Endometrium (tissue), 2 donors: ENCODE measurements around the gene TWNK.
"Not testable (repeated sequence)": the region's sequence is repeated elsewhere in the genome, so short reads cannot be mapped to it uniquely, and the experiment has no call there.

Experiments
- FAIRE-seq: peaks from 2 replicates; lab custom pipeline; 2012; peaks lifted over from hg19 to GRCh38; lab: Jason Lieb, UNC
- donor health status: control.
- donor health status: control.

Gene TWNK

DNA sequence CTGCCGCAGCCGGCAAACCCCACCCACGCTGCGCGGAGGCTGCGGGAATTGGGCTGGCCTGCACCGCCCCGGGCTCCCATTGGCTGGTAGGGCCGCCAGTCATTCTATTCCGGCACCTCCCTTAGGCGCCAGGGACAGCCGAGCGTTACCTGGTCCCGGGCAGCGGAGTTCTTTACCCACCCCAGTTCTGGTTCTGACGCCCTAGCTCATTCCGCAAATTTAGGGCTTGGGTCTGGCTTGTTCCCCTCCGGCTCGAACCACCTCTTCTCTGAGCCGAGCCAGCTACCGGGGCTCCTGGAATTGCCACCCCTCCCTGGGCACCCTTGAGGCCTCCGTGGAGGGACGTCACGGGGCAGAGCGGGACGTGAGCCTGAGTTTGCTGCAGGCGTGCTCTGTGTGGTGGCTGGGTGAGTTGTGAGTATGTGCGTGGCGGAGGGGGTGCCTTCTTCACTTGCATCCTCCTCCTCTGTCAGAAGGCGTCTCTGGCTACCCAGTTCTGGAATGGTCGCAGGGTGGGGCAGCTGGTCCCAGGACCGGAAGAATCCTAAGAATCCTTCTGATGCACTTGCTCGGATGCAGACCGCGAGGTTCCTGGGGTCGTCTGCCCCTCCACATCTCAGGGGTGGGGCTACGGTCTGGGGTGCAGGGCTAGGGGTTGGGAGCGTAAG is 43.9 kb downstream of the TWNK start, which contains the start of the genes PDZD7 and SFXN3:
TSS of gene PDZD7 (minus strand) at position 2 of the 668 bp plus-strand sequence. CDS start 910 bp downstream, outside the sequence.
TSS of gene SFXN3 (plus strand) at position 107 of the 668 bp plus-strand sequence. CDS start 3,461 bp downstream, outside the sequence.
- no peak for FAIRE-seq

DNA sequence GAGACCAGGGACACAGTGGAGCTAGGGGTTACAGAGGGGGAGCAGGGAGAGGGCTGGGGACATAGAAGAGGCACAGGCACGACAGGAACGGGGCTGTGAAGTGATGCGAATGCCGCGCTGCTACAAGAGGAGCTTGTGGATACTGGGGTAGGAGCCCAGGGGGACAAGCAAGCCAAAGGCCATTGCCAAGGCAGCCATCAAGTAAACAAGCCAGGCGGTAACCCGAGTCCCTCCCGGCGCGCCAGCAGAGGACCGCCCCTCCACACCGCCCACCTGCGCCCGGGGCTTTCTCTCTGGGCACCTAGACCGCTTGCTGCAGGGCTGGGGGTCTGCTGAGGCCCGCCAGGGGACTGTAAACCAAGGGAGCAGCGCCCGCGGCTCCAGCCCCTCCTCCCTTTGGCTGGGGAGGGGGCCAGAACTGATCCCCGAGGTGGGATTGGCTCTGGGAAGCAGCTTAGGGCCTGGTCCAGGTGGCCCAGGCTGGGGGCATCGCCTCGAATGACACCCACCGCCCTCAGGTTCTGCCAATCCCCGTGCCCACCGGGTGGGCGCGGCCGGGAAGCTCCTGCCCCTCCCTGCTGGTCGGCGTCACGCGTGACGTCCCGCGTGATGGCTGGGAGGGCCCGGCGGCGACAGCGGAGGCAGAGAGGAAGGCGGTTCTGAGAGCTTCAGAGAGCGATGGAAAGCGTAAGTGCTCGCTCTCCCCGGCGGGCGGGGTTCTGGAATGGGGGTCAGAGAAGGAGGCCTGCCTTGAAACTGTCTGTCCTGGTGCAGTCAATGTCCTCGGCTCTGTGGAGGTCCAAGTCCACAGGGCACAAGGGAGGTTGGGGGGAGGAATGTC is 44.7 kb downstream of the TWNK start:
- FAIRE-seq: no peak

GRCh38 chr10:101032637-101033224 is 45.4 kb downstream of the TWNK start:
- FAIRE-seq: no peak

- no peak for FAIRE-seq
Observed at GRCh38 chr10:101033276-101033675, 45.9 kb downstream of the TWNK start.

DNA sequence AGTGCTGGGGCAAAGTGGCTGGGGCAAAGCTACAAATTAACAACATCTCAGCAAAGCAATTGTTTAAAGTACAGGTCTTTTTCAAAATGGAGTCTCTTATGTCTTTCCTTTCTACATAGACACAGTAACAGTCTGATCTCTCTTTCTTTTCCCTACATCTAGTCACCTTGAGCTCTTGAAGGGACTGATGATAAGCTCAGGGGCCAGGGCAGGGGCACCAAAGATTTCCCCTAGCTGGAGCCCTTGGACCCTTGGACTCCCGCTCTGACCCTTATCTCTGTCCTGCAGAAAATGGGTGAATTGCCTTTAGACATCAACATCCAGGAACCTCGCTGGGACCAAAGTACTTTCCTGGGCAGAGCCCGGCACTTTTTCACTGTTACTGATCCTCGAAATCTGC is 47.1 kb downstream of the TWNK start:
- FAIRE-seq: not testable (repeated sequence)

GRCh38 chr10:101035314-101035713 is 48.0 kb downstream of the TWNK start:
- FAIRE-seq: no peak

- no peak for FAIRE-seq
Observed at GRCh38 chr10:101035916-101036702, 48.8 kb downstream of the TWNK start.

GRCh38 chr10:101036726-101037125 is 49.4 kb downstream of the TWNK start:
- FAIRE-seq: no peak

DNA sequence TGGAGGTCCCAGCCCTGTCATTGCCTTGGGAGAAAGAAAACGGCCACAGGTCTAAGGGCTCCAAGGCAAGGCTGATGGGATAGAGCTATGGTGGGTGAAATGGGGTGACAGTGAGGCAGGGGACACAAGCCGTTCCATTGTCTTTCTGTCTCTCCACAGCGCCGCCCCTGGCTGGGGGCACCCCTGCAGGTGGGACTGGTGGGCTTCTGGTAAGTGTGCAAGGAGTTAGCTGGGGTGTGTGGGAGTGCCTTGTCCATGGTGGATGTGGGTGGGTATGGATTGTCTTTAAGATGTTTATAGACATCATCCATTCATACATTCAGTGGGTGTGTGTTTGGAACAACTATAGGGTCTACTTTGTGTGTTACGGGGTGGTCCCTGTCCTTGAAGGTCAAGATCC is 51.1 kb downstream of the TWNK start:
- FAIRE-seq: no peak

DNA sequence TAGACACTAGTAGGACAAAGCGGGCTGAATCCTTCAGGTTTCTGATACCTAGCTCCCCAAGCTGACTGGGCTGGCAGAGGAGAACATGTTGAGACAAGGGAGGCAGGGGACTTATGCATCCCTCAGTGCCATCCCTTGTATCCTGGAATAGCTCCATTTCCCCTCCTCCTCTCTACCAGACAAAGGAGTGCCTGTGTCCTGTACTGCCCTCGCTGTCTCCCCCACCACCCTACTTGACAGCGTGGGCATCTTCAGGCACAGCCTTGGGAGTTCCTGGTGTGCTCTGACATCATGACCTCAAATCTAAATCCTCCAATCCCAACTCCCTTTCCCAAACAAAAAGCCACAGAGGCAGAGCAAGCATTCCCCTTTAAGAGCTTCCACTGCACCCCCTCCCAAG is 52.7 kb downstream of the TWNK start:
- no peak for FAIRE-seq

GRCh38 chr10:101040851-101041250 is 53.5 kb downstream of the TWNK start:
- no peak for FAIRE-seq

- peak; percentile 88 for FAIRE-seq
Observed at GRCh38 chr10:101041252-101041761, 54.0 kb downstream of the TWNK start.

GRCh38 chr10:101042118-101042517 is 54.8 kb downstream of the TWNK start:
- no peak for FAIRE-seq

- FAIRE-seq: peak; percentile 92
Observed at GRCh38 chr10:101042667-101043362, 55.5 kb downstream of the TWNK start.

DNA sequence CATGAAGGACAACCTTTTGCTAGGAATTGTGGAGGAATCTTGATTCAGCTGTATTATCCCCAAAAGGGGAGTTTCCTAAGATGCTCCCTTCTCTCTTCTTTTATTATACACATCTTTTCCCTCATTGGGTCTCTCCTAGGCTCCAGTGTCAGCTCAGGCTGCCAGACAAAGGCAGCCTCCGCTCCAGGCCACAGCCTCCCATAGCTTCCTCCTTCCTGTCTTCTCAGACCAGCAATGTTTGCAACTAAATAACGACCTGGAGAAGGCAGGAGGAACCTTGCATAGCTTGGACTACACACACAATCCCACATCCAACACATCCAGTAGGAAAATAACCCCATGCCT is 56.0 kb downstream of the TWNK start:
- no peak for FAIRE-seq
